A673 (cell line): ENCODE data around the gene LRP8.

ENCODE experiments used
- CTCF ChIP-seq: fragments of 300-800, 200-600 bp; sonication (generic); conservative IDR thresholded peaks from 2 replicates; pipeline ENCODE4 v1.5.1; 2017; ENCODE audit warnings: low read depth, mild to moderate bottlenecking, antibody characterized with exemption, low read length, moderate library complexity, mixed read lengths
- EZH2 ChIP-seq: fragments of 200-600 bp; sonication (generic); IDR thresholded peaks from 2 replicates; pipeline ENCODE4 v1.6.1; 2017; ENCODE audit warnings: borderline replicate concordance, low read depth, mild to moderate bottlenecking, mixed read lengths, antibody characterized with exemption, low read length; ENCODE audit not compliant: poor library complexity, severe bottlenecking

- TF ChIP-seq CTCF (no peak), EZH2 (no peak)
Observed at GRCh38 chr1:53203466-53203865, 124.4 kb downstream of the LRP8 start.
